ENCODE results near the gene DNMBP. TPM values are rescaled to one million over a fixed set of nuclear protein-coding genes. Genes with fewer than 3 reads are reported as not detected.

The DNMBP gene, protein sequence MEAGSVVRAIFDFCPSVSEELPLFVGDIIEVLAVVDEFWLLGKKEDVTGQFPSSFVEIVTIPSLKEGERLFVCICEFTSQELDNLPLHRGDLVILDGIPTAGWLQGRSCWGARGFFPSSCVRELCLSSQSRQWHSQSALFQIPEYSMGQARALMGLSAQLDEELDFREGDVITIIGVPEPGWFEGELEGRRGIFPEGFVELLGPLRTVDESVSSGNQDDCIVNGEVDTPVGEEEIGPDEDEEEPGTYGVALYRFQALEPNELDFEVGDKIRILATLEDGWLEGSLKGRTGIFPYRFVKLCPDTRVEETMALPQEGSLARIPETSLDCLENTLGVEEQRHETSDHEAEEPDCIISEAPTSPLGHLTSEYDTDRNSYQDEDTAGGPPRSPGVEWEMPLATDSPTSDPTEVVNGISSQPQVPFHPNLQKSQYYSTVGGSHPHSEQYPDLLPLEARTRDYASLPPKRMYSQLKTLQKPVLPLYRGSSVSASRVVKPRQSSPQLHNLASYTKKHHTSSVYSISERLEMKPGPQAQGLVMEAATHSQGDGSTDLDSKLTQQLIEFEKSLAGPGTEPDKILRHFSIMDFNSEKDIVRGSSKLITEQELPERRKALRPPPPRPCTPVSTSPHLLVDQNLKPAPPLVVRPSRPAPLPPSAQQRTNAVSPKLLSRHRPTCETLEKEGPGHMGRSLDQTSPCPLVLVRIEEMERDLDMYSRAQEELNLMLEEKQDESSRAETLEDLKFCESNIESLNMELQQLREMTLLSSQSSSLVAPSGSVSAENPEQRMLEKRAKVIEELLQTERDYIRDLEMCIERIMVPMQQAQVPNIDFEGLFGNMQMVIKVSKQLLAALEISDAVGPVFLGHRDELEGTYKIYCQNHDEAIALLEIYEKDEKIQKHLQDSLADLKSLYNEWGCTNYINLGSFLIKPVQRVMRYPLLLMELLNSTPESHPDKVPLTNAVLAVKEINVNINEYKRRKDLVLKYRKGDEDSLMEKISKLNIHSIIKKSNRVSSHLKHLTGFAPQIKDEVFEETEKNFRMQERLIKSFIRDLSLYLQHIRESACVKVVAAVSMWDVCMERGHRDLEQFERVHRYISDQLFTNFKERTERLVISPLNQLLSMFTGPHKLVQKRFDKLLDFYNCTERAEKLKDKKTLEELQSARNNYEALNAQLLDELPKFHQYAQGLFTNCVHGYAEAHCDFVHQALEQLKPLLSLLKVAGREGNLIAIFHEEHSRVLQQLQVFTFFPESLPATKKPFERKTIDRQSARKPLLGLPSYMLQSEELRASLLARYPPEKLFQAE (N-terminal part only)
- 7.7 TPM for total RNA-seq
- long read RNA-seq, full-length matches to known transcripts: 2 of 5 reads
- long read RNA-seq, partial matches to known transcripts: 1 of 5 reads
- long read RNA-seq, other reads (novel, unspliced or antisense): 2 of 5 reads

DNA sequence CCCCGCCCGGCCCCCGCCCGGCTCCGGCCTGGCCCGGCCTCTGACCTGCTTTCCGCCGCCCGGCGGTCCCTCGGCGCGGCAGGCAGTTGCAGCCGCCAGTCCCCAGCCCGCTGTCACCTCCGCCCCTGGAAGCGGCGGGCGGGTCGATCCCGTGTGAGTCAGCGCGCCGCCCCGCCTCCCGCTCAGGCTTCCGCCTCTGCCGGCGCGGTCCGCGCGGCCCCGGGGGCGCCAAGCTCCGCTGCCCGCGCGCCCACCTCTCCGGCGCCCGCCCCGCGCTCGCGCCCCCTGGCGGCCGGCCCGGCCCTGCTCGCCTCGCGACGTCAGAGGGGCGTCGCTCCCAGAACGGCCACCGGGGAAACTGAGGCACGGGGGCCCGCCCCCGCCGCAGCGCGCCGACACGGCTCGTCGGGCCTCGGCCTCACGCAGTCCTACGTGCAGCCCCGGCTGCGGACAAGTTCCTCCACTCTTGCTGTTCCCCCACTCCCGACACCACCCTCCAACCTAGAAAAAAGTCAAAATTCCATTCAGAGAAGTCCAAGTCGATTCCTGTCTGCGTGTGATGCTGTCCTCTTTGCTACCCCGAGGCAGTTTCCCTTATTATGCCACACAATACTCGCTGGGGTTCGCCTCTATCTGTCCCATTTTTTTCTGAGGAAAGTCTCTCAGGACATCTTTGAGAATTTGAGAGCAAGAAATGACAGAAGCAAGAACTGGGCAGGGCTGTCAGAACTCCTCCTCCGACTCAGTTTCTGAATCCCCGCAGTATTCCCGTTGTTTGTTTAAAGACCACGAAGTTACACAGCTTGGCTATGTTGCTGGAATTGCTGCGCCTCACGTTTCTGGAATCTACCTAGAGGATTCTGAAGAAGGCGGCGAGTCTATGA lies at the start of gene DNMBP:
Gene DNMBP (minus strand): TSS at position 155 of the 884 bp plus-strand sequence. CDS start 37,823 bp downstream, outside the sequence.
- Histone ChIP-seq H3K4me3 (peak within 1 kb of the TSS; percentile 92), H3K27me3 (ENCODE audit: low read depth) (no peaks in the 10 kb centered on the region), H3K4me1 (peaks cover 51% of the 10 kb centered on the region), H3K9me3 (replicated peaks) (no peaks in the 10 kb centered on the region), H3K36me3 (no peaks in the 10 kb centered on the region), H3K27ac (replicated peaks) (peak within 1 kb of the TSS; percentile 92)
- TF ChIP-seq, protein P1, sequence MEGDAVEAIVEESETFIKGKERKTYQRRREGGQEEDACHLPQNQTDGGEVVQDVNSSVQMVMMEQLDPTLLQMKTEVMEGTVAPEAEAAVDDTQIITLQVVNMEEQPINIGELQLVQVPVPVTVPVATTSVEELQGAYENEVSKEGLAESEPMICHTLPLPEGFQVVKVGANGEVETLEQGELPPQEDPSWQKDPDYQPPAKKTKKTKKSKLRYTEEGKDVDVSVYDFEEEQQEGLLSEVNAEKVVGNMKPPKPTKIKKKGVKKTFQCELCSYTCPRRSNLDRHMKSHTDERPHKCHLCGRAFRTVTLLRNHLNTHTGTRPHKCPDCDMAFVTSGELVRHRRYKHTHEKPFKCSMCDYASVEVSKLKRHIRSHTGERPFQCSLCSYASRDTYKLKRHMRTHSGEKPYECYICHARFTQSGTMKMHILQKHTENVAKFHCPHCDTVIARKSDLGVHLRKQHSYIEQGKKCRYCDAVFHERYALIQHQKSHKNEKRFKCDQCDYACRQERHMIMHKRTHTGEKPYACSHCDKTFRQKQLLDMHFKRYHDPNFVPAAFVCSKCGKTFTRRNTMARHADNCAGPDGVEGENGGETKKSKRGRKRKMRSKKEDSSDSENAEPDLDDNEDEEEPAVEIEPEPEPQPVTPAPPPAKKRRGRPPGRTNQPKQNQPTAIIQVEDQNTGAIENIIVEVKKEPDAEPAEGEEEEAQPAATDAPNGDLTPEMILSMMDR (IDR thresholded peaks at IDR 0.05; ENCODE audit: borderline replicate concordance): peak; percentile 63
- peak; percentile 86 for DNase-seq
- intact Hi-C loops (cut with micrococcal nuclease): loop anchor here (10.0 kb wide), 1 partner anchor 155 kb away; no protein-coding TSS in a partner anchor

DNA sequence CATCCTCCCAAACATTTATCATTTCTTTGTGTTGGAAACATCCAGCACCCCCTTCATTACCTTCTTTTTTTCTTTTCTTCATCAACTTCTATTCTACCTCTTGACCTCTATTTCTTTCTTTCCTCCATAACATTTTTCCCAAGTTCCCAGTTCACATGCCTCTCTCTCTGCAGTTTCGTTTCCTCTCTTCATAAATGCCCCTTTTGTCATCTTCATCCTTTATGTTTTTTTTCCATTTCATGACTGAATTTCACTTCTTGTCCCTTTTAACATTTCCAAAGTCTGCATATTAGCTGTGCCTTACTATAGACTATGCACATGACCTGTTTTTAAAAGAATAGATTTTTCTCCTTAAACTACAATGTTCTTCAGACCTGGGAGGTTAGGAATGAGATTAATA lies 48.2 kb upstream of the DNMBP start:
- intact Hi-C loops (cut with micrococcal nuclease): no loop called here
- H3K36me3 ChIP-seq: no peaks in the 10 kb centered on the region
- no peak overlapping the region for H3K4me3 ChIP-seq
- TF ChIP-seq, protein P1 (IDR thresholded peaks at IDR 0.05; ENCODE audit: borderline replicate concordance): no peak
- peaks cover 28% of the 10 kb centered on the region for H3K27me3 ChIP-seq (ENCODE audit: low read depth)
- no peaks in the 10 kb centered on the region for H3K4me1 ChIP-seq
- DNase-seq: no peak
- peaks cover 11% of the 10 kb centered on the region for H3K9me3 ChIP-seq (replicated peaks)
- H3K27ac ChIP-seq (replicated peaks): no peak overlapping the region

DNA sequence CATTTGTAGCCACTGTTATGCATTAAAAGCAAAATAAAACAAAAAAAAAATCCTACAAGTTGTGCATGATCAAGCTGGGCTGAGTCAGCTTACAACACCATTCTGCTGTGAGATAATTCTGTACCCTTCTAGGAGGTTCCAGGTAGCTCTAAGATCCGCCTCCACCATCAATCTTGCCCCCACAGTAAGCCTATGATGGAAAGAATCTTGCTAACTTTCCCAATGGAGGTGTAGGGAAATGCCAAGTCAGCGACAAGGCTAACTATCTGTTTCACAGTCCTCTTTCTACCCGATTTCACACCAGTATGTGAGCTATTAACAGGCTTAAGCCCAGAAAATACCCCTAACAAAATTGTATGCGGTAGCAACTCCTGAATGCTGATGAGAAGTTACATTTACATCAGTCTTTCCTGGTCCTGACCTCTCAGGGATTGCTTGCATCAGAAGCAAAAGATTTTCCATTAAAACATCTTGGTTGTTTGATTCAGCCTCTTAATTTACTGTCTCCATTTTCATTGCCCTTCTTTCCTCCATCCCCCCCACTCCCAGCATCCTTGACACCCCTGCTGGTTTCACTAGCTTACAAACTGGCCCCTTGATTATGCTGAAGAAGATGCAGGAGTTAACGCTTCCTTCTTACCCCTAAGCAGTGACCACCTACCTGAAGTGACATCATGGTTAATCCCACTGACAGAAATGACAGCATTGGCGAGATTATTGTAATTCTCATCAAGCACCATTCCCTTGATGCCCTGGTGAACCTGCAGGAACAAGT lies 44.1 kb upstream of the DNMBP start:
- H3K36me3 ChIP-seq: no peaks in the 10 kb centered on the region
- H3K9me3 ChIP-seq (replicated peaks): peaks cover 11% of the 10 kb centered on the region
- H3K4me3 ChIP-seq: no peak overlapping the region
- H3K27me3 ChIP-seq (ENCODE audit: low read depth): peaks cover 38% of the 10 kb centered on the region
- TF ChIP-seq, protein P1 (IDR thresholded peaks at IDR 0.05; ENCODE audit: borderline replicate concordance): no peak
- H3K27ac ChIP-seq (replicated peaks): no peak overlapping the region
- no peak for DNase-seq
- intact Hi-C loops (cut with micrococcal nuclease): no loop called here
- H3K4me1 ChIP-seq: no peaks in the 10 kb centered on the region

DNA sequence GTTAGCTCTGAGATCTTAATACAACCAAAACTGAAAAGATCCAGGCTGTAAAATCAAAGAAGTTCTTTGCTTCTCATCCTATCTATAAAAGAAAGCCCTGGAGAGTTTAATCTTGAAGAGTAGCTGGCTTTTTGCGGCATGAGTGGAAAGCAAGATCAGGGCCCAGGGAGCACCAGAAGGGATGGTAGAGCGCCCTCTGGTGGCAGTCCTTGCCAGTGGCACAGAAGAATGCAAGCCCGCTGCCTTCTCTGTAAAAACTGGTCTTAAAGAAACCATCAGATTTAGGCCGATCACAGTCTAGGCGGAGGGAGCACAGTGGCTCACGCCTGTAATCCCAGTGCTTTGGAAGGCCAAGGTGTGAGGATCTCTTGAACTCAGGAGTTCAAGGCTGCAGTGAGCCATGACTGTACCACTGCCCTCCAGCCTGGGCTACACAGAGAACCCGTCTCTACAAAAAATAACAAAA lies 36.3 kb upstream of the DNMBP start:
- Histone ChIP-seq H3K4me3 (no peak overlapping the region), H3K36me3 (no peaks in the 10 kb centered on the region), H3K9me3 (replicated peaks) (no peaks in the 10 kb centered on the region), H3K27ac (replicated peaks) (peak overlapping the region; percentile 88), H3K27me3 (ENCODE audit: low read depth) (no peaks in the 10 kb centered on the region), H3K4me1 (peaks cover 35% of the 10 kb centered on the region)
- intact Hi-C loops (cut with micrococcal nuclease): no loop called here
- DNase-seq: peak; percentile 86
- TF ChIP-seq, protein P1 (IDR thresholded peaks at IDR 0.05; ENCODE audit: borderline replicate concordance): peak; percentile 99
